A673 (cell line): Measurements from ENCODE around the gene NUP42. TPM values are rescaled to one million over a fixed set of nuclear protein-coding genes. Genes with fewer than 3 reads are reported as not detected.

Experiments
- BruUV-seq: library from RNA; stranded (reverse); fragments of 400-500 nt; replicated peaks from 2 replicates; lab custom pipeline; 2021; lab: Mats Ljungman, UMichigan
- CTCF ChIA-PET: fragments of 300-600 bp; sonication (Branson Sonifier 250); formaldehyde crosslinking; loops from one replicate; lab custom pipeline; 2022; ENCODE audit warnings: antibody characterized with exemption; lab: Charles Lee
- POLR2A ChIA-PET: fragments of 300-600 bp; sonication (Branson Sonifier 250); formaldehyde crosslinking; loops from one replicate; lab custom pipeline; 2022; ENCODE audit warnings: antibody characterized with exemption; ENCODE audit not compliant: low non-redundant PET; lab: Charles Lee
- DNase-seq: peaks from one replicate; pipeline ENCODE4 v3.0.0-alpha.2; 2015; ENCODE audit warnings: low spot score
- H3K27ac ChIP-seq: fragments of 200-600 bp; sonication (generic); 2 replicates; pipeline ENCODE4 v1.5.1; 2016; ENCODE audit warnings: mixed run types, low read depth, mild to moderate bottlenecking, mixed read lengths, antibody characterized with exemption, low read length; ENCODE audit not compliant: poor library complexity, severe bottlenecking
- H3K27me3 ChIP-seq: fragments of 200-600 bp; sonication (generic); replicated peaks from 2 replicates; pipeline ENCODE4 v1.6.1; 2017; ENCODE audit warnings: mixed run types, low read depth, mild to moderate bottlenecking, mixed read lengths, antibody characterized with exemption, low read length; ENCODE audit not compliant: insufficient read depth, poor library complexity
- H3K36me3 ChIP-seq: fragments of 200-600 bp; sonication (generic); 2 replicates; pipeline ENCODE4 v1.6.1; 2016; ENCODE audit warnings: mixed run types, mild to moderate bottlenecking, mixed read lengths, antibody characterized with exemption, low read length; ENCODE audit not compliant: insufficient read depth, poor library complexity, severe bottlenecking
- H3K4me1 ChIP-seq: fragments of 200-600 bp; sonication (generic); 2 replicates; pipeline ENCODE4 v1.6.1; 2017; ENCODE audit warnings: mixed run types, mild to moderate bottlenecking, mixed read lengths, antibody characterized with exemption, low read length; ENCODE audit not compliant: insufficient read depth, poor library complexity, severe bottlenecking
- H3K4me3 ChIP-seq: fragments of 200-600 bp; sonication (generic); 2 replicates; pipeline ENCODE4 v1.5.1; 2016; ENCODE audit warnings: low read depth, mixed run types, mild to moderate bottlenecking, mixed read lengths, low read length; ENCODE audit not compliant: poor library complexity, severe bottlenecking
- H3K9me3 ChIP-seq: fragments of 200-600 bp; sonication (generic); 2 replicates; pipeline ENCODE4 v1.6.1; 2016; ENCODE audit warnings: mixed run types, low read depth, mild to moderate bottlenecking, mixed read lengths, antibody characterized with exemption, low read length; ENCODE audit not compliant: poor library complexity, severe bottlenecking
- CTCF ChIP-seq: fragments of 300-800, 200-600 bp; sonication (generic); conservative IDR thresholded peaks from 2 replicates; pipeline ENCODE4 v1.5.1; 2017; ENCODE audit warnings: low read depth, mild to moderate bottlenecking, antibody characterized with exemption, low read length, moderate library complexity, mixed read lengths
- EZH2 ChIP-seq: fragments of 200-600 bp; sonication (generic); IDR thresholded peaks from 2 replicates; pipeline ENCODE4 v1.6.1; 2017; ENCODE audit warnings: borderline replicate concordance, low read depth, mild to moderate bottlenecking, mixed read lengths, antibody characterized with exemption, low read length; ENCODE audit not compliant: poor library complexity, severe bottlenecking
- intact Hi-C: fragments of 100-400 bp; cut with micrococcal nuclease; formaldehyde crosslinking; loops from one replicate; pipeline ENCODE4 v1.10.0; 2022; ENCODE audit not compliant: unreplicated experiment
- total RNA-seq: library from RNA; stranded (reverse); gene quantifications from 2 replicates; pipeline ENCODE4 v1.2.3, GENCODE V29; 2021

The NUP42 gene
- total RNA-seq, 1 experiment from 2014 or later = 38.2 TPM

- no TSS peak for BruUV-seq
- Histone ChIP-seq H3K27me3 (no peaks in the 10 kb centered on the region), H3K4me1 (no peaks in the 10 kb centered on the region), H3K4me3 (no peak overlapping the region), H3K36me3 (peaks cover under 1% of the 10 kb centered on the region), H3K9me3 (no peaks in the 10 kb centered on the region), H3K27ac (no peak overlapping the region)
- TF ChIP-seq EZH2 = no peak
- TF ChIP-seq CTCF = no peak
- POLR2A ChIA-PET = no interaction called here
- intact Hi-C loops = no loop called here
- CTCF ChIA-PET = no interaction called here
- no peak for DNase-seq
These were observed 24.3 kb downstream of the NUP42 start for GRCh38 chr7:23205909-23206767.

GRCh38 chr7:23207021-23207420 is 25.2 kb downstream of the NUP42 start:
- TF ChIP-seq CTCF = no peak
- TF ChIP-seq EZH2 = no peak
- H3K27me3 ChIP-seq = no peaks in the 10 kb centered on the region
- no peaks in the 10 kb centered on the region for H3K36me3 ChIP-seq
- no TSS peak for BruUV-seq
- ChIA-PET CTCF (no interaction called here), POLR2A (no interaction called here)
- no peak overlapping the region for H3K27ac ChIP-seq
- H3K9me3 ChIP-seq = no peaks in the 10 kb centered on the region
- H3K4me3 ChIP-seq = no peak overlapping the region
- intact Hi-C loops = no loop called here
- no peak for DNase-seq
- H3K4me1 ChIP-seq = no peaks in the 10 kb centered on the region

- Histone ChIP-seq H3K27me3 (no peaks in the 10 kb centered on the region), H3K4me3 (no peak overlapping the region), H3K36me3 (no peaks in the 10 kb centered on the region), H3K9me3 (no peaks in the 10 kb centered on the region), H3K27ac (no peak overlapping the region), H3K4me1 (no peaks in the 10 kb centered on the region)
- CTCF ChIA-PET = no interaction called here
- no peak for TF ChIP-seq EZH2
- no peak for TF ChIP-seq CTCF
- DNase-seq = no peak
- BruUV-seq = no TSS peak
- intact Hi-C loops = no loop called here
- POLR2A ChIA-PET = no interaction called here
These were observed 26.0 kb downstream of the NUP42 start for GRCh38 chr7:23207884-23208283.
